GM19438 (cell line): ENCODE results near the gene SLC5A7.

Source experiments
- ATAC-seq: cut with Tn5 transposase; IDR thresholded peaks from one replicate; pipeline ENCODE4 v1.9.1; 2021; ENCODE audit warnings: low read depth; ENCODE audit not compliant: unreplicated experiment

Gene SLC5A7

GRCh38 chr2:107986278-107987217 is at the start of gene SLC5A7:
Gene SLC5A7, plus strand, starts transcription at chr2:107986524. Its CDS starts 1,632 bp downstream, at chr2:107988156.
- no peak for ATAC-seq

- ATAC-seq = no peak
These were observed 24.9 kb upstream of the SLC5A7 start for GRCh38 chr2:107961395-107961794.

GRCh38 chr2:107964185-107964584 is 22.1 kb upstream of the SLC5A7 start:
- ATAC-seq = no peak

GRCh38 chr2:107984707-107985106 is 1.6 kb upstream of the SLC5A7 start:
- no peak for ATAC-seq

GRCh38 chr2:107988108-107988507 is 1.8 kb downstream of the SLC5A7 start:
- ATAC-seq = no peak

- ATAC-seq = no peak
These were observed 3.1 kb downstream of the SLC5A7 start for GRCh38 chr2:107989445-107989844.

GRCh38 chr2:107990718-107991117 is 4.4 kb downstream of the SLC5A7 start:
- no peak for ATAC-seq

GRCh38 chr2:107992069-107992468 is 5.7 kb downstream of the SLC5A7 start:
- ATAC-seq = no peak

GRCh38 chr2:107999158-107999557 is 12.8 kb downstream of the SLC5A7 start:
- no peak for ATAC-seq

GRCh38 chr2:108010912-108011591 is 24.7 kb downstream of the SLC5A7 start:
- no peak for ATAC-seq

- no peak for ATAC-seq
These were observed 27.0 kb downstream of the SLC5A7 start for GRCh38 chr2:108013305-108013704.

GRCh38 chr2:108022628-108023027 is 36.3 kb downstream of the SLC5A7 start:
- ATAC-seq = no peak

- no peak for ATAC-seq
These were observed 37.5 kb downstream of the SLC5A7 start for GRCh38 chr2:108023776-108024175.

GRCh38 chr2:108026092-108026794 is 39.9 kb downstream of the SLC5A7 start:
- no peak for ATAC-seq

- ATAC-seq = no peak
These were observed 43.2 kb downstream of the SLC5A7 start for GRCh38 chr2:108029496-108029895.

GRCh38 chr2:108029912-108030311 is 43.6 kb downstream of the SLC5A7 start:
- ATAC-seq = no peak

GRCh38 chr2:108031471-108031941 is 45.2 kb downstream of the SLC5A7 start:
- ATAC-seq = no peak

GRCh38 chr2:108034843-108035242 is 48.5 kb downstream of the SLC5A7 start:
- ATAC-seq = no peak

GRCh38 chr2:108048752-108049151 is 62.4 kb downstream of the SLC5A7 start:
- no peak for ATAC-seq

GRCh38 chr2:108058576-108059137 is 72.3 kb downstream of the SLC5A7 start:
- ATAC-seq = no peak
